Motor neuron (in vitro differentiated cells): ENCODE results near the gene BEND3. TPM values are rescaled to one million over a fixed set of nuclear protein-coding genes. Genes with fewer than 3 reads are reported as not detected.
A peak's percentile ranks its signal among the peaks of the same experiment; 100 is the strongest.

Source experiments
- ATAC-seq, 8 experiments: fragments of 200-7000 bp; cut with Tn5 transposase; replicated peaks in 6 of 8; 2 replicates each; pipeline ENCODE4 v1.8.0; 2021; ENCODE audit warnings: mild to moderate bottlenecking in 8 of 8, moderate library complexity in 8 of 8
- H3K27ac ChIP-seq, 2 donors: fragments of 250-450 bp; sonication (Bioruptor Pico); 2 replicates each; pipeline ENCODE4 v1.9.0; 2021; ENCODE audit warnings: antibody characterized with exemption in 2 of 2, mild to moderate bottlenecking in 2 of 2, moderate library complexity in 1 of 2
- H3K4me1 ChIP-seq, 2 donors: fragments of 250-450 bp; sonication (Bioruptor Pico); replicated peaks in 1 of 2; 2 replicates each; pipeline ENCODE4 v1.6.1; 2021; ENCODE audit warnings: antibody characterized with exemption in 2 of 2, mild to moderate bottlenecking in 2 of 2, moderate library complexity in 1 of 2
- H3K4me3 ChIP-seq, 5 donors: fragments of 250-450 bp; sonication (Bioruptor Pico); 2 replicates each; pipeline ENCODE4 v1.9.0; 2021; ENCODE audit warnings: antibody characterized with exemption in 5 of 5, mild to moderate bottlenecking in 5 of 5, moderate library complexity in 4 of 5
- WGBS, 10 experiments: fragments of 450-650 bp; shearing (Covaris generic); methylation state at CpG; one replicate each; pipeline ENCODE4 v1.0.0; 2022; 5-methylcytosine and 5-hydroxymethylcytosine counted together
- in situ Hi-C, 9 experiments: fragments of 400-800 bp; cut with MboI; loops; one replicate each; pipeline ENCODE4 v1.15.0; 2021; ENCODE audit warnings: low sequenced_read_pairs in 9 of 9, low pct_unique_long_range_greater_than_20kb in 2 of 9; ENCODE audit not compliant: unreplicated experiment in 9 of 9
- total RNA-seq, 8 experiments: library from RNA; unstranded; fragments of 300-600 nt; gene quantifications; 2 replicates each; pipeline versions ENCODE4 v1.2.3 to v1.2.4, GENCODE V29; 2022

The BEND3 gene
- total RNA-seq, 8 experiments from 2014 or later = 2.1 to 12.4 (median 5.0) TPM

DNA sequence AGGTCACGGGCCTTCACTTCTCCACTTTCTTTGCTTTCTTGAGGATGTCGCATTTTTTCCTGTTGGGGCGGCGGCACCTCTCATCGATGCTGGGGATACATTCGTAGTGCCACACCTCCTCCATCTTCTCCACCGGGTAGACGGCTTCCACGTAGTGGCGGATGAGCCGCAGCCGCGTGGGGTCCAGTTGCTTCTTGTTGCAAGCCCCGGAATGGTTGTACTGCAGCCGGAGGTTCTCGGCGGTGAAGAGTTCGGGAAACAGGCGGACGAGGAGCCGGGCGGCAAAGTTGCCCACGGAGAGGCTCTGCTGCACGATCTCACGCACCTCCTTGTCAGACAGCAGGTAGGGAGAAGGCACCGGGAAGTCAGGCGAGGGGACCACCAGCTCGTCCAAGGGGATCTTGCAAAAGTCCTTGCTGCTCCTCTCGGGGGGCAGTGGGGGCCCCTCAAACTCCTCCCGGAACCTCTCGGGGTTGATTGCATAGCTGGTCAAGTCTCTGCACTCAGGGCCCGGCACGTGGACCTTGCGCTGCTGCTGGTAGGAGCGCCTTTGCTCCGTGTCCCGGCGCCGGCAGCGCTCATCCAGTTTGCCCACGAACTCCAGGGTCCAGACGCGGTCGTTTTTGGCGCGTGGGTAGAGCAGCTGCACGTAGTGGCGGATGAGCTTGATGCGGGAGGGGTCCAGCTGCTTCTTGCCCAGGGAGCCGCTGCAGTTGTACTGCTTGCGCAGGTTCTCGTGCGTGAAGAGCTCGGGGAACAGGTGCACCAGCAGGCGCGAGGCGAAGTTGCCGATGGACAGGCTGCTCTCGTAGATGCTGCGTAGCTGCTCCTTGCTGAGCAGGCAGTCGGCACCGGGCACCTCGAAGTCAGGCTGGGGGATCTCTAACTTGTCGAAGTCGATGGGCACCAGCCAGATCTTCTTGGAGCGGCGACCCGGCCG is 46.4 kb downstream of the BEND3 start:
- ATAC-seq = no peak

DNA sequence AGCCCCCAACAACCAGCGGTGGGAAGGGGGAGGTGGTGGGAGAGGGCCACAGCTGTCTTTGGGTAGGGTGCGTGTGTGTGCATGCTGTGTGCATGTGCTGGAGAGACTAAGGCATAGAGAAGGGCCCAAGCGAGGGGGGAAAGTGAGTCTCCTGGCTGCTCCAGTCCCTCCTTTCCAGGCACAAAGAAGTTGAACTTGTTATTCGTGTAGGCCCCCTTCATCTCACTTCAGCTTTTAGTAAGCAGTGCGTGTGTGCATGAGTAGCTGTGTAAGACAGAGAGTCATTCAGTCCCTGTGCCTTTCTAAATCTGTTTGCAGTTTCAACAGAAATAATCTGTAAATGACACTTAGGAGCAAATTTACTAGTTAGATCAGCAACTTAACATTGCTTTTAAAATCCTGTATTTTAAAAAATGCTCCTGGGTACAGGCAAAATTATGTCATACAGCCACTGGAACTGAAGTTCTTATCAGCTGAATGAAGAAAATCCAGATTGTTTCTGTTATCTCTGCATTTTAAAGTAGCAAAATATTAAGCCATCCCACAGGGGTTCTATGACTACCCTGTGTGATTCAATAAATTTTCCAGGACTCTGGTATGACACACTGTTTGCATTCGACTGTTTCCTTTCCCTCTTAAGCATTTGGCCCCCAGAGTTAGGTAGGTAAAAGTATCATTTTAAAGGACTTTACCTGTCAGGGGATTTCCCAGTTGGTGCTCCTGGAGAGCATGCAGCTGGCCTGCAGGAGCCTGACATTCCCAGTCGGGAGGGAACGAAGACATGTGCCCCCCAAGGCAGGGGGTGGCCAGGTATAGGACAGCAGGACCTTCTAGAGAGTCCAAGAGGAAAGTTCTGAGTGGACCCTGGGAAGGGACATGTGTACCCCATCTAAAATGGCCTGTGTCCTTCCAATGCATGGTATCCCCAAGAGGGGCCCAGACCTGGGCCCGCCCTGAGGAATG is 48.3 kb downstream of the BEND3 start:
- peaks cover 0 to 11% of the 10 kb centered on the region in 2 donors for H3K4me1 ChIP-seq
- no peak overlapping the region for H3K27ac ChIP-seq
- WGBS, 10 experiments = 40 to 100% (median 95%) methylated on average over 1 to 6 of the region's 9 CpGs; no CpG with 5 or more reads in 1 of the 10 experiments
- in situ Hi-C loops = no loop called here
- no peak overlapping the region for H3K4me3 ChIP-seq
- ATAC-seq = peak in 2 of 8 experiments; percentile 18 to 74

More for the DNA sequence above, 46.4 kb downstream of the BEND3 start:
- Histone ChIP-seq H3K4me1 (peaks cover 0 to 11% of the 10 kb centered on the region in 2 donors), H3K4me3 (no peak overlapping the region), H3K27ac (no peak overlapping the region)
- 86 to 100% (median 100%) methylated on average over 2 to 27 of the region's 69 CpGs; no CpG with 5 or more reads in 3 of the 10 experiments for WGBS, 10 experiments
- in situ Hi-C loops = no loop called here

DNA sequence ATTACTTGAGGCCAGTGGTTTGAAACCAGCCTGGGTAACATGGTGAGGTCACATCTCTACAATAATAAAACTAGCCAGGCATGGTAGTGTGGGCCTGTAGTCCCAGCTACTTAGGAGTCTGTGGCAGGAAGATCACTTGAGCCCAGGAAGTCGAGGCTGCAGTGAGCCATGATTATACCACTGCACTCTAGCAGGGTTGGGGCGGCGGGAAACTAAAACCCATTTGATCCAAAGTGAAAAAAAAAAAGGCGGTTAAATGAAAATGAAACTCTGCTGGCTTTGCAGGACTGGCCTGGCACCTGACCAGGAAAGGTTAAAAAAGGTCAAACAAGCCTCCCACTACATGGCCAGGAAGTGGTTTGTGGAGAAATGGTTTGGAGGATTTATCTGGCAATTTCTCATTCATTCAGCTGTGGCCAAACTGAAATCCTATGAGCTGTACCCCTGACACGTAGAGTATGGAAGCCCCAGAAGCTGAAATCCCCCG is 50.7 kb downstream of the BEND3 start:
- no peak for ATAC-seq
- H3K4me3 ChIP-seq = no peak overlapping the region
- 9 to 100% (median 88%) methylated on average over 1 to 5 of the region's 6 CpGs for WGBS, 10 experiments
- in situ Hi-C loops = no loop called here
- no peak overlapping the region for H3K27ac ChIP-seq
- peaks cover 0 to 15% of the 10 kb centered on the region in 2 donors for H3K4me1 ChIP-seq

DNA sequence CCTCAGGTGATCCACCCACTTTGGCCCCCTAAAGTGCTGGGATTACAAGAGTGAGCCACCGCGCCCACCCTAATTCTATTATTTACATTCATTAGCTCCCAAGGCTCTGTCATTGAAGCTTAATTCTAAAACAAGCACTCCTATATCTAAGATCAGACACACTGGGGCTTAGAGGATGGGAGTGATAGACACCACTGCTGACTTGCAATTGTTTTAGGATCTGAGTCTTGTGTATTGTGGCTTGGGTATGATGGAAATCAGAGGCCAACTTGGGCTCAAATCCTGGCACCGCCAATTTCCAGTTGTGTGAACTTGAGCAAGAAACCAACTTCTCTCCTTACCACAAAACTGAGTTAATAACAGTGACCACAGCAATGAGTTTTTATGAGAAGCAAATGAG is 52.6 kb downstream of the BEND3 start:
- H3K4me1 ChIP-seq = peaks cover 0 to 15% of the 10 kb centered on the region in 2 donors
- no peak for ATAC-seq
- 80 to 100% (median 100%) methylated on average over 1 to 3 of the region's 3 CpGs; no CpG with 5 or more reads in 5 of the 10 experiments for WGBS, 10 experiments
- no peak overlapping the region for H3K27ac ChIP-seq
- in situ Hi-C loops = no loop called here
- no peak overlapping the region for H3K4me3 ChIP-seq

- H3K4me3 ChIP-seq = no peak overlapping the region
- 15 to 100% (median 44%) methylated on average over 1 to 9 of the region's 14 CpGs; no CpG with 5 or more reads in 2 of the 10 experiments for WGBS, 10 experiments
- ATAC-seq = peak in 1 of 8 experiments; percentile 49
These were observed 53.9 kb downstream of the BEND3 start for GRCh38 chr6:107061125-107062020.

GRCh38 chr6:107060704-107061103 is 54.6 kb downstream of the BEND3 start:
- ATAC-seq = no peak
- H3K27ac ChIP-seq = no peak overlapping the region
- H3K4me3 ChIP-seq = no peak overlapping the region
- H3K4me1 ChIP-seq = peaks cover 0 to 8% of the 10 kb centered on the region in 2 donors
- 50 to 100% (median 89%) methylated on average over 1 to 2 of the region's 6 CpGs; no CpG with 5 or more reads in 2 of the 10 experiments for WGBS, 10 experiments
- in situ Hi-C loops = no loop called here

More at GRCh38 chr6:107061125-107062020, 53.9 kb downstream of the BEND3 start:
- no peak overlapping the region for H3K27ac ChIP-seq
- H3K4me1 ChIP-seq = peaks cover 0 to 8% of the 10 kb centered on the region in 2 donors
- in situ Hi-C loops = no loop called here

GRCh38 chr6:107059606-107060005 is 55.7 kb downstream of the BEND3 start:
- WGBS, 10 experiments = 85 to 100% (median 100%) methylated on average over 1 to 4 of the region's 4 CpGs; no CpG with 5 or more reads in 4 of the 10 experiments
- Histone ChIP-seq H3K4me1 (peaks cover 0 to 7% of the 10 kb centered on the region in 2 donors), H3K4me3 (no peak overlapping the region), H3K27ac (no peak overlapping the region)
- no peak for ATAC-seq
- in situ Hi-C loops = no loop called here

GRCh38 chr6:107057679-107058078 is 57.6 kb downstream of the BEND3 start:
- in situ Hi-C loops = no loop called here
- WGBS, 10 experiments = 34 to 100% (median 80%) methylated on average over 1 to 2 of the region's 2 CpGs; no CpG with 5 or more reads in 5 of the 10 experiments
- no peak for ATAC-seq

GRCh38 chr6:107056796-107057195 is 58.5 kb downstream of the BEND3 start:
- WGBS, 10 experiments = 0 to 100% (median 48%) methylated on average over 1 to 2 of the region's 2 CpGs; no CpG with 5 or more reads in 2 of the 10 experiments
- in situ Hi-C loops = no loop called here
- no peak overlapping the region for H3K27ac ChIP-seq
- no peak for ATAC-seq
- peaks cover 0 to 4% of the 10 kb centered on the region in 2 donors for H3K4me1 ChIP-seq
- H3K4me3 ChIP-seq = no peak overlapping the region

More at GRCh38 chr6:107057679-107058078, 57.6 kb downstream of the BEND3 start:
- H3K4me3 ChIP-seq = no peak overlapping the region
- H3K27ac ChIP-seq = no peak overlapping the region
- H3K4me1 ChIP-seq = peaks cover 0 to 5% of the 10 kb centered on the region in 2 donors

GRCh38 chr6:107047807-107048206 is 67.5 kb downstream of the BEND3 start:
- peaks cover 13 to 18% of the 10 kb centered on the region in 2 donors for H3K4me1 ChIP-seq
- H3K4me3 ChIP-seq = no peak overlapping the region
- in situ Hi-C loops = no loop called here
- no peak overlapping the region for H3K27ac ChIP-seq
- ATAC-seq = no peak
- 80 to 100% (median 98%) methylated on average over 1 to 6 of the region's 7 CpGs; no CpG with 5 or more reads in 2 of the 10 experiments for WGBS, 10 experiments

DNA sequence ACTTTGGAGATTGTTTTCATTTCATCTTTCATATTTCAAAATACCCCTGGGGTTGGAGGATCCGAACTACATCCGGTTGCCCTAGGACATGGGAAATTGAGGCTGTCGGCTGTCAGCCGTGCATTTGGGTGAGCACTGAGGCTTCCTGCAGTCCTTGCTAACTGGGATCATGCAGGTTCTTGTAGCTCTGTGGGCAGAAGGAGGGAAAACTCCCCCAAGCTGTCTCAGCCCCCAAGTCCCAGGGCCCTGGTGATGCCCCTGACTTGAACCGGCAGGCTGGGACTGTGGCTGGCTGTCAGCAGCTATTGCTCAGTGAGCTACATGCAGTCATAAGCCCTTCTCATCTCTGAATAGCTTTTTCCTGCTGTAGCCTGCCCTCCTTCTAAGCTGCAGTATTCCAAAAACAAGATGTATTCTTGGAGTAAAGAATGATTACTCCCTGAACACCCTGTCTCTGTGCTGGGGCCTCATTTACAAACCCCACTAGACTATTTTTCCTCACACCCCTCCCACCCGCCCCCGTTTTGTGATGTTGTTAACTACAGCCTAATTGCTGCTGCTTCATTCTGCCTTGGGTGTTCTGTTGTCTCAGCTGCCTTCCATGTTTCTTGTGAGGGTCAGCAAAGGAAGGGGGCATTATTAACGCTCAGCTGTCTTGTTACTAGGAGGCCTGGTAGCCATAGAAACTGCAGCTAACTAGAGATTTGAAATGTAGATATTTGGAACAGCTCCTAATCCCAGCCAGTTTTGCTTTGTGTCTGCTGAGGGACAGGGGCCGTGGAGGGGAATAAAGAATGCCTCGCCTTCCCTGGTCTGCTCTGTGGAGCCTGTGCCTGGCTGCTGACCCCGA is 69.3 kb downstream of the BEND3 start:
- 8 to 100% (median 33%) methylated on average over 1 to 8 of the region's 11 CpGs; no CpG with 5 or more reads in 4 of the 10 experiments for WGBS, 10 experiments
- Histone ChIP-seq H3K4me1 (peaks cover 13 to 18% of the 10 kb centered on the region in 2 donors), H3K4me3 (no peak overlapping the region), H3K27ac (peak overlapping the region; percentile 75 to 87)
- in situ Hi-C loops = no loop called here
- ATAC-seq = peak; percentile 28 to 93 (median 92)
